Transverse colon (tissue), 4 donors: Measurements from ENCODE around the gene MAST4.

Experiments
- POLR2AphosphoS5 ChIP-seq, 3 donors: sonication (generic); formaldehyde crosslinking; IDR thresholded peaks; one replicate each; pipeline ENCODE4 v1.6.1; 2016; ENCODE audit warnings: antibody characterized with exemption in 3 of 3
- TF ChIP-seq, protein P1 (sequence below), 5 experiments: fragments of 200-600 bp in 3 of 5; fragments of 450-650 bp in 2 of 5; sonication (generic) in 3 of 5; IDR thresholded peaks; 1 replicate in 2 of 5; 2 replicates in 3 of 5; pipeline ENCODE4 v1.5.1; 2016 to 2017; ENCODE audit warnings: antibody characterized with exemption in 5 of 5, inconsistent platforms in 3 of 5, mild to moderate bottlenecking in 2 of 5, moderate library complexity in 1 of 5

GRCh38 chr5:66570201-66570600 lies 26.0 kb upstream of the MAST4 start:
- TF ChIP-seq, protein P1, sequence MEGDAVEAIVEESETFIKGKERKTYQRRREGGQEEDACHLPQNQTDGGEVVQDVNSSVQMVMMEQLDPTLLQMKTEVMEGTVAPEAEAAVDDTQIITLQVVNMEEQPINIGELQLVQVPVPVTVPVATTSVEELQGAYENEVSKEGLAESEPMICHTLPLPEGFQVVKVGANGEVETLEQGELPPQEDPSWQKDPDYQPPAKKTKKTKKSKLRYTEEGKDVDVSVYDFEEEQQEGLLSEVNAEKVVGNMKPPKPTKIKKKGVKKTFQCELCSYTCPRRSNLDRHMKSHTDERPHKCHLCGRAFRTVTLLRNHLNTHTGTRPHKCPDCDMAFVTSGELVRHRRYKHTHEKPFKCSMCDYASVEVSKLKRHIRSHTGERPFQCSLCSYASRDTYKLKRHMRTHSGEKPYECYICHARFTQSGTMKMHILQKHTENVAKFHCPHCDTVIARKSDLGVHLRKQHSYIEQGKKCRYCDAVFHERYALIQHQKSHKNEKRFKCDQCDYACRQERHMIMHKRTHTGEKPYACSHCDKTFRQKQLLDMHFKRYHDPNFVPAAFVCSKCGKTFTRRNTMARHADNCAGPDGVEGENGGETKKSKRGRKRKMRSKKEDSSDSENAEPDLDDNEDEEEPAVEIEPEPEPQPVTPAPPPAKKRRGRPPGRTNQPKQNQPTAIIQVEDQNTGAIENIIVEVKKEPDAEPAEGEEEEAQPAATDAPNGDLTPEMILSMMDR (IDR thresholded peaks at IDR 0.05): no peak
- no peak for TF ChIP-seq POLR2AphosphoS5 (IDR thresholded peaks at IDR 0.05)
